SK-N-SH treated with all-trans-retinoic acid at 6 μM for 48 hours (cell line): ENCODE measurements around the gene PLA2R1.

Experiments used
- ATAC-seq: fragments of 200-7000 bp; cut with Tn5 transposase; 3 replicates; pipeline ENCODE4 v1.9.1; 2020; ENCODE audit warnings: mild to moderate bottlenecking, moderate library complexity
- BACH2 ChIP-seq: fragments of 250-450 bp; sonication (Bioruptor Pico); IDR thresholded peaks from 2 replicates; pipeline ENCODE4 v1.9.0; 2021; ENCODE audit warnings: mild to moderate bottlenecking, borderline replicate concordance
- CREB5 ChIP-seq: fragments of 250-450 bp; sonication (Bioruptor Pico); IDR thresholded peaks from 2 replicates; pipeline ENCODE4 v1.5.1; 2020; ENCODE audit warnings: low read depth, mild to moderate bottlenecking, moderate library complexity
- CSRNP3 ChIP-seq: fragments of 250-450 bp; sonication (Bioruptor Pico); IDR thresholded peaks from 2 replicates; pipeline ENCODE4 v1.5.1; 2021; ENCODE audit warnings: mild to moderate bottlenecking, moderate library complexity
- ESRRG ChIP-seq: fragments of 250-450 bp; sonication (Bioruptor Pico); IDR thresholded peaks from 2 replicates; pipeline ENCODE4 v1.6.1; 2021; ENCODE audit warnings: mild to moderate bottlenecking
- GLIS3 ChIP-seq: fragments of 250-450 bp; sonication (Bioruptor Pico); IDR thresholded peaks from 2 replicates; pipeline ENCODE4 v1.5.0; 2020; ENCODE audit warnings: mild to moderate bottlenecking, moderate library complexity
- ISL1 ChIP-seq: fragments of 250-450 bp; sonication (Bioruptor Pico); IDR thresholded peaks from 2 replicates; pipeline ENCODE4 v2.1.2; 2022; ENCODE audit warnings: mild to moderate bottlenecking, moderate library complexity
- OSR1 ChIP-seq: fragments of 250-450 bp; sonication (Bioruptor Pico); IDR thresholded peaks from 2 replicates; pipeline ENCODE4 v1.8.0; 2022; ENCODE audit warnings: moderate library complexity, mild to moderate bottlenecking, inconsistent platforms
- PATZ1 ChIP-seq: fragments of 250-450 bp; sonication (Bioruptor Pico); IDR thresholded peaks from 2 replicates; pipeline ENCODE4 v1.8.0; 2020; ENCODE audit warnings: mild to moderate bottlenecking, moderate library complexity, borderline replicate concordance
- POU6F1 ChIP-seq: fragments of 250-450 bp; sonication (Bioruptor Pico); IDR thresholded peaks from 2 replicates; pipeline ENCODE4 v1.8.0; 2021; ENCODE audit warnings: low read depth, mild to moderate bottlenecking, moderate library complexity, borderline replicate concordance
- PPARA ChIP-seq: fragments of 250-450 bp; sonication (Bioruptor Pico); IDR thresholded peaks from 2 replicates; pipeline ENCODE4 v1.5.0; 2020; ENCODE audit warnings: mild to moderate bottlenecking, borderline replicate concordance
- RARB ChIP-seq: fragments of 250-450 bp; sonication (Bioruptor Pico); IDR thresholded peaks from 2 replicates; pipeline ENCODE4 v1.8.0; 2021; ENCODE audit warnings: mild to moderate bottlenecking, moderate library complexity
- SNAI2 ChIP-seq: fragments of 250-450 bp; sonication (Bioruptor Pico); IDR thresholded peaks from 2 replicates; pipeline ENCODE4 v1.5.0; 2020; ENCODE audit warnings: mild to moderate bottlenecking, moderate library complexity
- TCF4 ChIP-seq: fragments of 250-450 bp; sonication (Bioruptor Pico); IDR thresholded peaks from 2 replicates; pipeline ENCODE4 v1.8.0; 2021; ENCODE audit warnings: mild to moderate bottlenecking, moderate library complexity, borderline replicate concordance
- TOX ChIP-seq: fragments of 250-450 bp; sonication (Bioruptor Pico); IDR thresholded peaks from 2 replicates; pipeline ENCODE4 v1.8.0; 2021; ENCODE audit warnings: mild to moderate bottlenecking, moderate library complexity, borderline replicate concordance
- ZC3H10 ChIP-seq: fragments of 250-450 bp; sonication (Bioruptor Pico); IDR thresholded peaks from 2 replicates; pipeline ENCODE4 v1.5.1; 2021; ENCODE audit warnings: mild to moderate bottlenecking, moderate library complexity
- ZFP3 ChIP-seq: fragments of 250-450 bp; sonication (Bioruptor Pico); IDR thresholded peaks from 2 replicates; pipeline ENCODE4 v1.5.0; 2020; ENCODE audit warnings: mild to moderate bottlenecking, moderate library complexity
- ZFP30 ChIP-seq: fragments of 450-650 bp; formaldehyde crosslinking; IDR thresholded peaks from 2 replicates; pipeline ENCODE4 v1.5.0; 2022; ENCODE audit warnings: mild to moderate bottlenecking, moderate library complexity
- ZNF565 ChIP-seq: fragments of 450-650 bp; formaldehyde crosslinking; conservative IDR thresholded peaks from 2 replicates; pipeline ENCODE4 v1.5.0; 2020; ENCODE audit warnings: low read depth, mild to moderate bottlenecking, moderate library complexity
- ZNF70 ChIP-seq: fragments of 450-650 bp; formaldehyde crosslinking; IDR thresholded peaks from 2 replicates; pipeline ENCODE4 v1.5.0; 2020; ENCODE audit warnings: mild to moderate bottlenecking, moderate library complexity
- ZNF8 ChIP-seq: fragments of 450-650 bp; formaldehyde crosslinking; IDR thresholded peaks from 2 replicates; pipeline ENCODE4 v1.5.0; 2020; ENCODE audit warnings: mild to moderate bottlenecking, moderate library complexity
- TF ChIP-seq, protein P1 (sequence below): fragments of 250-450 bp; sonication (Bioruptor Pico); IDR thresholded peaks from 2 replicates; pipeline ENCODE4 v1.5.0; 2020; ENCODE audit warnings: mild to moderate bottlenecking, moderate library complexity

Gene PLA2R1

GRCh38 chr2:159904959-159905305 is 157.5 kb downstream of the PLA2R1 start:
- ATAC-seq = no peak
- TF ChIP-seq ZC3H10 (CRISPR knock-in tag) = no peak
- TF ChIP-seq POU6F1 = no peak
- no peak for TF ChIP-seq TCF4 (CRISPR knock-in tag)
- no peak for TF ChIP-seq CREB5 (CRISPR knock-in tag)

- ATAC-seq = no peak
- no peak for TF ChIP-seq CREB5 (CRISPR knock-in tag)
- TF ChIP-seq BACH2 (CRISPR knock-in tag) = no peak
- TF ChIP-seq TCF4 (CRISPR knock-in tag) = no peak
- no peak for TF ChIP-seq SNAI2 (CRISPR knock-in tag)
- TF ChIP-seq TOX (CRISPR knock-in tag) = no peak
- no peak for TF ChIP-seq CSRNP3 (CRISPR knock-in tag)
- TF ChIP-seq ESRRG (CRISPR knock-in tag) = no peak
- TF ChIP-seq ZFP3 (CRISPR knock-in tag) = no peak
- no peak for TF ChIP-seq GLIS3 (CRISPR knock-in tag)
- no peak for TF ChIP-seq RARB (CRISPR knock-in tag)
- no peak for TF ChIP-seq PPARA (CRISPR knock-in tag)
- TF ChIP-seq, protein P1, sequence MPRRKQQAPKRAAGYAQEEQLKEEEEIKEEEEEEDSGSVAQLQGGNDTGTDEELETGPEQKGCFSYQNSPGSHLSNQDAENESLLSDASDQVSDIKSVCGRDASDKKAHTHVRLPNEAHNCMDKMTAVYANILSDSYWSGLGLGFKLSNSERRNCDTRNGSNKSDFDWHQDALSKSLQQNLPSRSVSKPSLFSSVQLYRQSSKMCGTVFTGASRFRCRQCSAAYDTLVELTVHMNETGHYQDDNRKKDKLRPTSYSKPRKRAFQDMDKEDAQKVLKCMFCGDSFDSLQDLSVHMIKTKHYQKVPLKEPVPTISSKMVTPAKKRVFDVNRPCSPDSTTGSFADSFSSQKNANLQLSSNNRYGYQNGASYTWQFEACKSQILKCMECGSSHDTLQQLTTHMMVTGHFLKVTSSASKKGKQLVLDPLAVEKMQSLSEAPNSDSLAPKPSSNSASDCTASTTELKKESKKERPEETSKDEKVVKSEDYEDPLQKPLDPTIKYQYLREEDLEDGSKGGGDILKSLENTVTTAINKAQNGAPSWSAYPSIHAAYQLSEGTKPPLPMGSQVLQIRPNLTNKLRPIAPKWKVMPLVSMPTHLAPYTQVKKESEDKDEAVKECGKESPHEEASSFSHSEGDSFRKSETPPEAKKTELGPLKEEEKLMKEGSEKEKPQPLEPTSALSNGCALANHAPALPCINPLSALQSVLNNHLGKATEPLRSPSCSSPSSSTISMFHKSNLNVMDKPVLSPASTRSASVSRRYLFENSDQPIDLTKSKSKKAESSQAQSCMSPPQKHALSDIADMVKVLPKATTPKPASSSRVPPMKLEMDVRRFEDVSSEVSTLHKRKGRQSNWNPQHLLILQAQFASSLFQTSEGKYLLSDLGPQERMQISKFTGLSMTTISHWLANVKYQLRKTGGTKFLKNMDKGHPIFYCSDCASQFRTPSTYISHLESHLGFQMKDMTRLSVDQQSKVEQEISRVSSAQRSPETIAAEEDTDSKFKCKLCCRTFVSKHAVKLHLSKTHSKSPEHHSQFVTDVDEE (CRISPR knock-in tag) = no peak
- TF ChIP-seq ZFP30 (CRISPR knock-in tag) = no peak
- no peak for TF ChIP-seq ZNF565
- TF ChIP-seq PATZ1 (CRISPR knock-in tag) = no peak
- no peak for TF ChIP-seq ZNF8 (CRISPR knock-in tag)
- no peak for TF ChIP-seq ISL1
- no peak for TF ChIP-seq OSR1
- no peak for TF ChIP-seq ZC3H10 (CRISPR knock-in tag)
- TF ChIP-seq ZNF70 (CRISPR knock-in tag) = no peak
- TF ChIP-seq, all 23 proteins: peak for 0
These were observed 158.1 kb downstream of the PLA2R1 start, which contains the start of gene LY75 for GRCh38 chr2:159904127-159904958. Gene LY75 (minus strand): TSS chr2:159904756.
